ENCODE data around the gene NMNAT2.

DNA sequence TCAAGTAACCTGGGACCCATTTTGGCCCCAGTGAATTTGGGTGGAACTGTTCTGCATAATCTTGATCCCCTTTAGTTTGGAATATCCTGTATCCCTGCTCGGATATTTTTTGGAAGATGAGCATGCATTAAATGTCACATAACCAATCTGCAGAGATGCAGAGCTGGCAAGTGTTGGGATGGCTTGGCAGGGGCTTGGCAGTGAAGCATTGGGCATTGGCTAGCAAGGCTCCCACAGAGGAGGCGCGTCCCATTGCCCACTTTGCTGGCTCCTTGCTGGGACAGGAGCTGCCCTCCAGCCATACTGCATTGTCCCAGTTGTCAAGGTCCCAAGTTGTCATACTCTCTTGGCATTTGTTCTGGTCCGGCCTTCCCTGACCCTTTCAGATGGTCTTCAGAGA is 202.2 kb downstream of the NMNAT2 start:
- no peak for TF ChIP-seq PBX2 (CRISPR knock-in tag; IDR thresholded peaks at IDR 0.05)
- no peak for TF ChIP-seq ZFP36L2 (CRISPR knock-in tag; IDR thresholded peaks at IDR 0.05)
- TF ChIP-seq CTCF (CRISPR knock-in tag; IDR thresholded peaks at IDR 0.05) = no peak
- no peak for TF ChIP-seq ZNF232 (CRISPR knock-in tag; IDR thresholded peaks at IDR 0.05; ENCODE audit: borderline replicate concordance)
- no peak for TF ChIP-seq POLR2AphosphoS5 (IDR thresholded peaks at IDR 0.05; ENCODE audit: low read depth, low read length)
- TF ChIP-seq KMT2A (CRISPR knock-in tag; IDR thresholded peaks at IDR 0.05) = no peak
- no peak for TF ChIP-seq RNF2 (conservative IDR thresholded peaks at IDR 0.05; ENCODE audit: low read depth)
- no peak for TF ChIP-seq ZKSCAN1 (IDR thresholded peaks at IDR 0.05; ENCODE audit: low read length)
- TF ChIP-seq SP4 (CRISPR knock-in tag; IDR thresholded peaks at IDR 0.05) = no peak
- no peak for TF ChIP-seq FIP1L1 (IDR thresholded peaks at IDR 0.05; ENCODE audit: borderline replicate concordance, insufficient read depth, low read depth, low read length)
- TF ChIP-seq POLR2A (IDR thresholded peaks at IDR 0.05; ENCODE audit: insufficient read depth in 1 of 2, low read depth in 2 of 2, low read length in 2 of 2) = no peak
- TF ChIP-seq PBX3 (CRISPR knock-in tag; IDR thresholded peaks at IDR 0.05; ENCODE audit: borderline replicate concordance) = no peak
- no peak for TF ChIP-seq MXI1 (IDR thresholded peaks at IDR 0.05; ENCODE audit: borderline replicate concordance, low read depth, low read length)

All from HepG2 (cell line).